HG02588 (cell line): ENCODE measurements around the gene RAP1GAP2.
"Not testable (repeated sequence)": the region's sequence is repeated elsewhere in the genome, so short reads cannot be mapped to it uniquely, and the experiment has no call there.

ENCODE experiments used
- ATAC-seq: cut with Tn5 transposase; IDR thresholded peaks from one replicate; pipeline ENCODE4 v1.9.1; 2021; ENCODE audit warnings: mild to moderate bottlenecking, moderate library complexity; ENCODE audit not compliant: unreplicated experiment

Gene RAP1GAP2

GRCh38 chr17:2880050-2880449 is 83.8 kb downstream of the RAP1GAP2 start:
- ATAC-seq = no peak

- no peak for ATAC-seq
Observed at GRCh38 chr17:2881295-2881694, 85.1 kb downstream of the RAP1GAP2 start.

- ATAC-seq = no peak
Observed at GRCh38 chr17:2883544-2884213, 87.4 kb downstream of the RAP1GAP2 start.

- ATAC-seq = no peak
Observed at GRCh38 chr17:2885733-2886132, 89.5 kb downstream of the RAP1GAP2 start.

GRCh38 chr17:2888326-2888725 is 92.1 kb downstream of the RAP1GAP2 start:
- ATAC-seq = no peak

GRCh38 chr17:2889256-2889655 is 93.0 kb downstream of the RAP1GAP2 start:
- ATAC-seq = no peak

GRCh38 chr17:2890778-2891177 is 94.5 kb downstream of the RAP1GAP2 start:
- ATAC-seq = not testable (repeated sequence)

- ATAC-seq = no peak
Observed at GRCh38 chr17:2892305-2892971, 96.2 kb downstream of the RAP1GAP2 start.

- ATAC-seq = no peak
Observed at GRCh38 chr17:2893422-2893914, 97.2 kb downstream of the RAP1GAP2 start.

GRCh38 chr17:2894782-2895181 is 98.5 kb downstream of the RAP1GAP2 start:
- no peak for ATAC-seq

- ATAC-seq = no peak
Observed at GRCh38 chr17:2897605-2898004, 101.4 kb downstream of the RAP1GAP2 start.

- ATAC-seq = no peak
Observed at GRCh38 chr17:2898255-2898926, 102.2 kb downstream of the RAP1GAP2 start.

- no peak for ATAC-seq
Observed at GRCh38 chr17:2899906-2900305, 103.7 kb downstream of the RAP1GAP2 start.

GRCh38 chr17:2900842-2901241 is 104.6 kb downstream of the RAP1GAP2 start:
- ATAC-seq = no peak

GRCh38 chr17:2901582-2901981 is 105.3 kb downstream of the RAP1GAP2 start:
- ATAC-seq = no peak

GRCh38 chr17:2902546-2902945 is 106.3 kb downstream of the RAP1GAP2 start:
- ATAC-seq = no peak

- no peak for ATAC-seq
Observed at GRCh38 chr17:2903193-2903974, 107.1 kb downstream of the RAP1GAP2 start.

GRCh38 chr17:2904135-2904534 is 107.9 kb downstream of the RAP1GAP2 start:
- no peak for ATAC-seq

GRCh38 chr17:2905269-2905668 is 109.0 kb downstream of the RAP1GAP2 start:
- no peak for ATAC-seq

GRCh38 chr17:2905696-2906501 is 109.7 kb downstream of the RAP1GAP2 start:
- no peak for ATAC-seq
